Neural progenitor cell (in vitro differentiated cells): Measurements from ENCODE around the gene ACP4. TPM values are rescaled to one million over a fixed set of nuclear protein-coding genes. Genes with fewer than 3 reads are reported as not detected.
"Not testable (repeated sequence)": the region's sequence is repeated elsewhere in the genome, so short reads cannot be mapped to it uniquely, and the experiment has no call there.

Source experiments
- DNase-seq: peaks from one replicate; pipeline ENCODE4 v3.0.0-alpha.2; 2016; ENCODE audit warnings: low spot score
- H2AFZ ChIP-seq: fragments of 200-600 bp; sonication (generic); replicated peaks from 2 replicates; pipeline ENCODE4 v1.6.1; 2016; ENCODE audit warnings: antibody characterized with exemption
- H3F3A ChIP-seq: fragments of 200-600 bp; sonication (generic); 2 replicates; pipeline ENCODE4 v1.6.1; 2016; ENCODE audit warnings: antibody characterized with exemption, low read depth
- H3K27ac ChIP-seq: fragments of 200-600 bp; sonication (generic); 2 replicates; pipeline ENCODE4 v1.5.1; 2016; ENCODE audit warnings: mild to moderate bottlenecking
- H3K27me3 ChIP-seq: fragments of 200-600 bp; sonication (generic); 2 replicates; pipeline ENCODE4 v1.6.1; 2016; ENCODE audit warnings: mild to moderate bottlenecking, moderate library complexity
- H3K36me3 ChIP-seq: fragments of 200-600 bp; sonication (generic); 2 replicates; pipeline ENCODE4 v1.5.1; 2016
- H3K4me1 ChIP-seq: fragments of 200-600 bp; sonication (generic); 2 replicates; pipeline ENCODE4 v1.6.1; 2016; ENCODE audit warnings: mixed run types
- H3K4me2 ChIP-seq: fragments of 200-600 bp; sonication (generic); 2 replicates; pipeline ENCODE4 v1.6.1; 2016
- H3K4me3 ChIP-seq: fragments of 200-600 bp; sonication (generic); 2 replicates; pipeline ENCODE4 v1.5.1; 2016
- H3K79me2 ChIP-seq: fragments of 200-600 bp; sonication (generic); 2 replicates; pipeline ENCODE4 v1.6.1; 2016; ENCODE audit warnings: low read depth
- H3K9ac ChIP-seq: fragments of 200-600 bp; sonication (generic); 2 replicates; pipeline ENCODE4 v1.6.1; 2016
- H3K9me3 ChIP-seq: fragments of 200-600 bp; sonication (generic); 2 replicates; pipeline ENCODE4 v1.5.1; 2016; ENCODE audit warnings: low read depth
- H4K20me1 ChIP-seq: fragments of 200-600 bp; sonication (generic); 2 replicates; pipeline ENCODE4 v1.6.1; 2016; ENCODE audit warnings: low read depth
- H3K27ac Mint-ChIP-seq: 3 replicates; pipeline ENCODE4 v1.8.0; 2021; ENCODE audit warnings: mixed read lengths
- H3K27me3 Mint-ChIP-seq: 2 replicates; pipeline ENCODE4 v1.8.0; 2022; ENCODE audit warnings: low read depth, mild to moderate bottlenecking, inconsistent platforms, moderate library complexity, mixed read lengths; ENCODE audit not compliant: insufficient read depth
- H3K36me3 Mint-ChIP-seq: 3 replicates; pipeline ENCODE4 v1.8.0; 2021; ENCODE audit warnings: mixed read lengths
- H3K4me1 Mint-ChIP-seq: 3 replicates; pipeline ENCODE4 v1.8.0; 2021; ENCODE audit warnings: mixed read lengths
- H3K4me3 Mint-ChIP-seq: 3 replicates; pipeline ENCODE4 v1.8.0; 2021; ENCODE audit warnings: mild to moderate bottlenecking, moderate library complexity, mixed read lengths
- H3K9me3 Mint-ChIP-seq: 3 replicates; pipeline ENCODE4 v1.8.0; 2020; ENCODE audit warnings: mixed read lengths
- EZH2 ChIP-seq: fragments of 200-600 bp; sonication (generic); IDR thresholded peaks from 2 replicates; pipeline ENCODE4 v1.6.1; 2017; ENCODE audit warnings: antibody characterized with exemption, mild to moderate bottlenecking, moderate library complexity
- EZH2phosphoT487 ChIP-seq: fragments of 200-600 bp; sonication (generic); IDR thresholded peaks from 2 replicates; pipeline ENCODE4 v1.6.1; 2017; ENCODE audit warnings: antibody characterized with exemption
- total RNA-seq: library from RNA; depleted of rRNA; stranded (reverse); fragments of >200 nt; gene quantifications from 2 replicates; pipeline ENCODE4 v1.2.3, GENCODE V29; 2015; ENCODE audit warnings: low replicate concordance
- TF ChIP-seq, protein P1 (sequence below): fragments of 200-600 bp; sonication (generic); IDR thresholded peaks from 2 replicates; pipeline ENCODE4 v1.5.1; 2017; ENCODE audit warnings: antibody characterized with exemption, mild to moderate bottlenecking

ACP4 gene
- total RNA-seq, 1 donor from 2014 or later = not detected

DNA sequence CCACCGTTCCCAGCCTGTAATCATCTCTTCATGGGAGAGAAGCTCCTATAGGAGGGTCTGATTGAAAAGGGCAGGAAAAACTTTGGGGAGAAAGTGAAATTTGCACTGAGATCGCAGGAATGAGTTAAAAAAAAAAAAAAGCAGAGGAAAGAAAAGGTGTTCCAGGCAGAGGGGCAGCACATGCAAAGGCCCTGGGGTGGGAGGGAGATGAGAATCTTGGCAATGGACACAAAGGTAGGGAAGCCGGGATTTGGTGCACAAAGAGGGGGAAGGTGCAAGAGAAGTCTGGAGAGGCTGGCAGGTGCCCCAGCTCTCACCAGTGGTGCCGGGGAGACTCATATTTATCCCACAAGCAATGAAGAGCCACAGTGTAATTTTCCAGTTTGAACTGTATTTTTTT is 36.3 kb upstream of the ACP4 start:
- peaks cover 10% of the 10 kb centered on the region for H3K27me3 Mint-ChIP-seq
- peaks cover 2% of the 10 kb centered on the region for H3K4me1 Mint-ChIP-seq
- no peaks in the 10 kb centered on the region for H3F3A ChIP-seq
- no peaks in the 10 kb centered on the region for H3K9me3 ChIP-seq
- no peak overlapping the region for H3K4me3 Mint-ChIP-seq
- no peaks in the 10 kb centered on the region for H3K36me3 ChIP-seq
- H3K4me3 ChIP-seq = no peak overlapping the region
- no peak for DNase-seq
- no peaks in the 10 kb centered on the region for H3K9me3 Mint-ChIP-seq
- TF ChIP-seq EZH2 (no peak), EZH2phosphoT487 (no peak)
- TF ChIP-seq, protein P1, sequence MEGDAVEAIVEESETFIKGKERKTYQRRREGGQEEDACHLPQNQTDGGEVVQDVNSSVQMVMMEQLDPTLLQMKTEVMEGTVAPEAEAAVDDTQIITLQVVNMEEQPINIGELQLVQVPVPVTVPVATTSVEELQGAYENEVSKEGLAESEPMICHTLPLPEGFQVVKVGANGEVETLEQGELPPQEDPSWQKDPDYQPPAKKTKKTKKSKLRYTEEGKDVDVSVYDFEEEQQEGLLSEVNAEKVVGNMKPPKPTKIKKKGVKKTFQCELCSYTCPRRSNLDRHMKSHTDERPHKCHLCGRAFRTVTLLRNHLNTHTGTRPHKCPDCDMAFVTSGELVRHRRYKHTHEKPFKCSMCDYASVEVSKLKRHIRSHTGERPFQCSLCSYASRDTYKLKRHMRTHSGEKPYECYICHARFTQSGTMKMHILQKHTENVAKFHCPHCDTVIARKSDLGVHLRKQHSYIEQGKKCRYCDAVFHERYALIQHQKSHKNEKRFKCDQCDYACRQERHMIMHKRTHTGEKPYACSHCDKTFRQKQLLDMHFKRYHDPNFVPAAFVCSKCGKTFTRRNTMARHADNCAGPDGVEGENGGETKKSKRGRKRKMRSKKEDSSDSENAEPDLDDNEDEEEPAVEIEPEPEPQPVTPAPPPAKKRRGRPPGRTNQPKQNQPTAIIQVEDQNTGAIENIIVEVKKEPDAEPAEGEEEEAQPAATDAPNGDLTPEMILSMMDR = no peak
- H4K20me1 ChIP-seq = no peaks in the 10 kb centered on the region
- no peak overlapping the region for H3K4me2 ChIP-seq
- H3K36me3 Mint-ChIP-seq = no peaks in the 10 kb centered on the region
- H2AFZ ChIP-seq = no peak overlapping the region
- H3K27ac Mint-ChIP-seq = peak overlapping the region; percentile 81
- H3K27ac ChIP-seq = no peak overlapping the region
- no peaks in the 10 kb centered on the region for H3K79me2 ChIP-seq
- no peaks in the 10 kb centered on the region for H3K4me1 ChIP-seq
- peaks cover 4% of the 10 kb centered on the region for H3K27me3 ChIP-seq
- H3K9ac ChIP-seq = no peak overlapping the region

DNA sequence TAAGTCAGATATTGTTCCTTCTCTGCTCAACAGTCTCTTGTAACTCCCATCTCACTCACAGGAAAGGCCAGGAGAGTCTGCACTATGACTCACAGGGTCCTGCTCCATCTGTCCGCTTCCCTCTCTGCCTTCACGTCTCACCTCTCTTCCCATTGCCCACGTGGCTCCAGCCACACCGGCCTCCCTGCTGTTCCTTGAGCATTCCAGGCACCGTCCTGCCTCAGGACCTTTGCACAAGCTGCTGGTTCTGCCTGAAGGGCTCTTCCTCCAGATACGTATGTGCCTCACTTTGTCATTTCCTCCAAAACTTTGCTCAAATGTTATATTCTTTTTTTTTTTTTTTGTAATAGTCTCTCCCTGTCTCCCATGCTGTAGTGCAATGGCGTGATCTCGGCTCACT is 34.0 kb upstream of the ACP4 start:
- H3K36me3 Mint-ChIP-seq, H3K27ac Mint-ChIP-seq, H4K20me1 ChIP-seq, H3K27ac ChIP-seq, H3K4me3 Mint-ChIP-seq, H3K36me3 ChIP-seq, H3K9me3 ChIP-seq, H3K4me1 Mint-ChIP-seq, H3F3A ChIP-seq, H3K27me3 ChIP-seq, H2AFZ ChIP-seq, DNase-seq, H3K9me3 Mint-ChIP-seq, H3K9ac ChIP-seq, H3K4me2 ChIP-seq, H3K4me3 ChIP-seq, H3K79me2 ChIP-seq, H3K4me1 ChIP-seq, H3K27me3 Mint-ChIP-seq: not testable (repeated sequence)

DNA sequence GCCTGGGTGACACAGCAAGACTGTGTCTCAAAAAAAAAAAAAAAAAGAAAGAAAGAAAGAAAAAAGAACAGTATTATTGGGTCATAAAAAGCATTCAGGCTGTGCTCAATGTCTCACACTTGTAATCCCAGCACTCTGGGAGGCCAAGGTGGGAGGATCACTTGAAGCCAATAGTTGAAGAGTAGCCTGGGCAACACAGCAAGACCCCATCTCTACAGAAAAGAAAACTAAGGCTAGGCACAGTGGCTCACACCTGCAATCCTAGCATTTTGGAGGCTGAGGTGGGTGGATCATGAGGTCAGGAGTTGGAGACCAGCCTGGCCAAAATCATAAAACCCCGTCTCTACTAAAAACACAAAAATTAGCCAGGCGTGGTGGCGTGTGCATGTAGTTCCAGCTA is 32.6 kb upstream of the ACP4 start:
- not testable (repeated sequence) for H3K4me2 ChIP-seq, H3F3A ChIP-seq, H3K27me3 ChIP-seq, H2AFZ ChIP-seq, H3K27ac Mint-ChIP-seq, H3K27ac ChIP-seq, H3K9me3 ChIP-seq, H3K9ac ChIP-seq, H3K27me3 Mint-ChIP-seq, H3K4me1 Mint-ChIP-seq, H3K79me2 ChIP-seq, DNase-seq, H4K20me1 ChIP-seq, H3K4me3 Mint-ChIP-seq, H3K9me3 Mint-ChIP-seq, H3K36me3 Mint-ChIP-seq, H3K4me3 ChIP-seq, H3K36me3 ChIP-seq, H3K4me1 ChIP-seq

DNA sequence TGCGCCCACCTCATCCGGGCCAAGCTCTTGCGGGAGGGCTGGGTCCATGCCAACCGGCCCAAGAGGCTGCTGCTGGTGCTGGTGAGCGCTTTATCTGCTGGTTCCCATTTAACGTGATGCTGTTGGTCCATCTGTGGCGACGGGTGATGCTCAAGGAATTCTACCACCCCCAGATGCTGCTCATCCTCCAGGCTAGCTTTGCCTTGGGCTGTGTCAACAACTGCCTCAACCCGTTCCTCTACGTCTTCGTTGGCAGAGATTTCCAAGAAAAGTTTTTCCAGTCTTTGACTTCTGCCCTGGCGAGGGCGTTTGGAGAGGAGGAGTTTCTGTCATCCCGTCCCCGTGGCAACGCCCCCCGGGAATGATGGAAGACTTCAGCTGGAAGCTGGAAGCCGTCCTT is 31.1 kb upstream of the ACP4 start:
- DNase-seq, H3K9me3 ChIP-seq, H3K79me2 ChIP-seq, H3K4me3 ChIP-seq, H3K27ac ChIP-seq, H3F3A ChIP-seq, H3K27me3 ChIP-seq, H3K36me3 ChIP-seq, H3K27ac Mint-ChIP-seq, H3K4me3 Mint-ChIP-seq, H4K20me1 ChIP-seq, H3K27me3 Mint-ChIP-seq, H3K36me3 Mint-ChIP-seq, H3K9me3 Mint-ChIP-seq, H2AFZ ChIP-seq, H3K4me1 ChIP-seq, H3K4me2 ChIP-seq, H3K4me1 Mint-ChIP-seq, H3K9ac ChIP-seq: not testable (repeated sequence)

DNA sequence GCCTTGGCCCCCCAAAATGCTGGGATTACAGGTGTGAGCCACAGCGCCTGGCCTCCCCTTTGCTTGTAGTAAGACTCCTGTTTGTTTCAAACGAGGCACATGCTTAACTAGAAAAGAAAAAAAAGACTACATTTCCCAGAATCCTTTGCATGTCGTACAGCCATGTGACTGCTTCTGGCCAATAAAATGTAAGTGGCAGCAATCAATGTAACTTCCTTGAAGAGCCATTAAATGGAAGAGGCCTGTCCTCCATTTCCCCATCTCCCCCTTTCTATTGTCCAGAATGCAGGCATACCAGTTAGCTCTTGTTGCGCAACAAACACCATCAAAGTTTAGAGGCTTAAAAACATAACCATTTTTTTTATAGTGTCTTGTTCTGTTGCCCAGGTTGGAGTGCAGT is 30.3 kb upstream of the ACP4 start:
- no peaks in the 10 kb centered on the region for H3K36me3 Mint-ChIP-seq
- no peak overlapping the region for H3K4me3 ChIP-seq
- H3K27ac ChIP-seq = no peak overlapping the region
- DNase-seq = peak; percentile 23
- H3K27me3 Mint-ChIP-seq = peaks cover 5% of the 10 kb centered on the region
- H3K36me3 ChIP-seq = no peaks in the 10 kb centered on the region
- peaks cover 4% of the 10 kb centered on the region for H3K27me3 ChIP-seq
- no peak overlapping the region for H3K27ac Mint-ChIP-seq
- H3K4me1 ChIP-seq = no peaks in the 10 kb centered on the region
- no peaks in the 10 kb centered on the region for H3F3A ChIP-seq
- no peaks in the 10 kb centered on the region for H3K79me2 ChIP-seq
- TF ChIP-seq EZH2phosphoT487 (no peak), EZH2 (no peak)
- TF ChIP-seq, protein P1 = no peak
- no peak overlapping the region for H2AFZ ChIP-seq
- H4K20me1 ChIP-seq = no peaks in the 10 kb centered on the region
- H3K9me3 Mint-ChIP-seq = peaks cover 3% of the 10 kb centered on the region
- no peak overlapping the region for H3K4me2 ChIP-seq
- H3K9ac ChIP-seq = no peak overlapping the region
- H3K4me3 Mint-ChIP-seq = no peak overlapping the region
- peaks cover 7% of the 10 kb centered on the region for H3K4me1 Mint-ChIP-seq
- no peaks in the 10 kb centered on the region for H3K9me3 ChIP-seq

DNA sequence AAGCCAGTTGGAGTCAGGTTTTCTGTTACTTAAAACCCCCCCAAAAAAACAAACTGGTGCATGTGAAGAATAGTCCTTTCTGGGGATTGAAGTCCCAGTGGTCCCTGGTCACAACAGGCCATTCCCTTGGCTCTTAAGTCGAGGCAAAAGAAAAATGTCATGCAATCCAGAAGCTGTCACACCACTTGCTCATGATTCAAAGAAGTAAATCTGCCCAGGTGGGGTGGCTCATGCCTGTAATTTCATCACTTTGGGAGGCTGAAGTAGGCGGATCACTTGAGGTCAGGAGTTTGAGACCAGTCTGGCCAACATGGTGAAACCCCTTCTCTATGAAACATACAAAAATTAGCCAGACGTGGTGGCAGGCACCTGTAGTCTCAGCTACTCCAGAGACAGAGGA is 28.7 kb upstream of the ACP4 start:
- not testable (repeated sequence) for H3K27ac ChIP-seq, H3K4me1 ChIP-seq, H3K79me2 ChIP-seq, H3K9me3 Mint-ChIP-seq, H3K4me3 ChIP-seq, H3K27me3 Mint-ChIP-seq, H3K9ac ChIP-seq, H3K4me1 Mint-ChIP-seq, H3K4me3 Mint-ChIP-seq, H3K36me3 ChIP-seq, H3K4me2 ChIP-seq, DNase-seq, H3K36me3 Mint-ChIP-seq, H3K27me3 ChIP-seq, H2AFZ ChIP-seq, H3K9me3 ChIP-seq, H3K27ac Mint-ChIP-seq, H3F3A ChIP-seq, H4K20me1 ChIP-seq

- not testable (repeated sequence) for H3K36me3 ChIP-seq, H3F3A ChIP-seq, DNase-seq, H3K27me3 Mint-ChIP-seq, H3K36me3 Mint-ChIP-seq, H4K20me1 ChIP-seq, H3K4me1 Mint-ChIP-seq, H3K9me3 Mint-ChIP-seq, H3K4me3 ChIP-seq, H3K9me3 ChIP-seq, H3K9ac ChIP-seq, H3K79me2 ChIP-seq, H3K4me3 Mint-ChIP-seq, H2AFZ ChIP-seq, H3K4me1 ChIP-seq, H3K27ac ChIP-seq, H3K4me2 ChIP-seq, H3K27ac Mint-ChIP-seq, H3K27me3 ChIP-seq
Observed at GRCh38 chr19:50763521-50763920, 26.7 kb upstream of the ACP4 start.
